ENCODE measurements around the gene YIPF3.
"Not testable (repeated sequence)": the region's sequence is repeated elsewhere in the genome, so short reads cannot be mapped to it uniquely, and the experiment has no call there.

GRCh38 chr6:43498291-43498690 is 18.4 kb downstream of the YIPF3 start:
- not testable (repeated sequence) for TF ChIP-seq CTCF, POLR2A (IDR thresholded peaks at IDR 0.05)

All from prostate gland (tissue), 2 donors.